ENCODE measurements around the gene SEMA4D. TPM values are rescaled to one million over a fixed set of nuclear protein-coding genes. Genes with fewer than 3 reads are reported as not detected.
A peak's percentile ranks its signal among the peaks of the same experiment; 100 is the strongest.

SEMA4D gene
- total and polyA plus RNA-seq, 10 donors, result 23.0 to 193 (median 157) TPM

- H3K9me3 ChIP-seq, result no peaks in the 10 kb centered on the region
- peaks cover 38 to 98% (median 92%) of the 10 kb centered on the region in 6 donors for H3K4me1 ChIP-seq
- H3K27ac ChIP-seq, result peak overlapping the region in 6 of 8 donors; percentile 1 to 81 (median 60)
- H3K27me3 ChIP-seq (replicated peaks in 1 of 7), result no peaks in the 10 kb centered on the region
- intact Hi-C loops (cut with DNase I; ENCODE audit: low total_unique reads), result no loop called here
- no peak for DNase-seq
- H3K36me3 ChIP-seq, result peaks cover 0 to 73% (median 3%) of the 10 kb centered on the region in 6 donors
- no peak for TF ChIP-seq POLR2AphosphoS5 (IDR thresholded peaks at IDR 0.05)
- TF ChIP-seq POLR2A (IDR thresholded peaks at IDR 0.05), result no peak
- TF ChIP-seq CTCF (IDR thresholded peaks at IDR 0.05 in 8 of 11, conservative IDR thresholded peaks at IDR 0.05 in 3 of 11), result no peak
- WGBS, 5 donors, result 68 to 83% (median 72%) methylated on average over 3 of the region's 3 CpGs
- peak overlapping the region in 1 of 8 donors; percentile 29 for H3K4me3 ChIP-seq
Measured at GRCh38 chr9:89441655-89441970, 56.3 kb downstream of the SEMA4D start.

- WGBS, 5 donors, result 88 to 98% (median 91%) methylated on average over 11 to 16 of the region's 16 CpGs
- intact Hi-C loops (cut with DNase I; ENCODE audit: low total_unique reads), result no loop called here
- TF ChIP-seq POLR2AphosphoS5 (IDR thresholded peaks at IDR 0.05) (peak in 1 of 3 donors; percentile 34), CTCF (IDR thresholded peaks at IDR 0.05 in 8 of 11, conservative IDR thresholded peaks at IDR 0.05 in 3 of 11) (no peak)
- H3K27ac ChIP-seq, result peak overlapping the region in 5 of 8 donors; percentile 20 to 81 (median 73)
- DNase-seq, result no peak
- H3K9me3 ChIP-seq, result no peaks in the 10 kb centered on the region
- H3K27me3 ChIP-seq (replicated peaks in 1 of 7), result no peaks in the 10 kb centered on the region
- H3K36me3 ChIP-seq, result peaks cover 0 to 73% (median 3%) of the 10 kb centered on the region in 6 donors
- H3K4me1 ChIP-seq, result peaks cover 43 to 98% (median 92%) of the 10 kb centered on the region in 6 donors
- H3K4me3 ChIP-seq, result no peak overlapping the region
Measured at GRCh38 chr9:89440951-89441654, 56.8 kb downstream of the SEMA4D start.

- no peak for TF ChIP-seq CTCF (IDR thresholded peaks at IDR 0.05 in 8 of 11, conservative IDR thresholded peaks at IDR 0.05 in 3 of 11)
- no peak for TF ChIP-seq POLR2A (IDR thresholded peaks at IDR 0.05)
- peak in 2 of 3 donors; percentile 24 to 67 for TF ChIP-seq POLR2AphosphoS5 (IDR thresholded peaks at IDR 0.05)
- Histone ChIP-seq H3K27ac (peak overlapping the region in 6 of 8 donors; percentile 20 to 81 (median 58)), H3K4me1 (peaks cover 48 to 98% (median 93%) of the 10 kb centered on the region in 6 donors), H3K36me3 (peaks cover 0 to 72% (median 3%) of the 10 kb centered on the region in 6 donors), H3K4me3 (peak overlapping the region in 1 of 8 donors; percentile 7), H3K9me3 (no peaks in the 10 kb centered on the region), H3K27me3 (replicated peaks in 1 of 7) (no peaks in the 10 kb centered on the region)
- peak; percentile 82 for DNase-seq
- intact Hi-C loops (cut with DNase I; ENCODE audit: low total_unique reads), result no loop called here
- 45 to 76% (median 67%) methylated on average over 7 of the region's 7 CpGs for WGBS, 5 donors
Measured at GRCh38 chr9:89440548-89440947, 57.4 kb downstream of the SEMA4D start.

GRCh38 chr9:89440046-89440445 lies 57.9 kb downstream of the SEMA4D start:
- 41 to 67% (median 57%) methylated on average over 6 to 8 of the region's 8 CpGs for WGBS, 5 donors

More at GRCh38 chr9:89440046-89440445, 57.9 kb downstream of the SEMA4D start:
- DNase-seq, result no peak
- Histone ChIP-seq H3K27ac (peak overlapping the region in 5 of 8 donors; percentile 20 to 81 (median 73)), H3K4me3 (peak overlapping the region in 1 of 8 donors; percentile 7), H3K4me1 (peaks cover 48 to 98% (median 93%) of the 10 kb centered on the region in 6 donors), H3K9me3 (no peaks in the 10 kb centered on the region), H3K27me3 (replicated peaks in 1 of 7) (no peaks in the 10 kb centered on the region), H3K36me3 (peaks cover 0 to 67% (median under 1%) of the 10 kb centered on the region in 6 donors)
- intact Hi-C loops (cut with DNase I; ENCODE audit: low total_unique reads), result no loop called here
- TF ChIP-seq POLR2AphosphoS5 (IDR thresholded peaks at IDR 0.05) (no peak), CTCF (IDR thresholded peaks at IDR 0.05 in 8 of 11, conservative IDR thresholded peaks at IDR 0.05 in 3 of 11) (no peak), POLR2A (IDR thresholded peaks at IDR 0.05) (no peak)

Measured in spleen (tissue), 11 donors.